Activated CD4-positive, CD25-positive, alpha-beta regulatory T cell treated with anti-CD3 and anti-CD28 coated beads, Interleukin-2, amount 50 U/mL, for 72 hours (primary cell): ENCODE results near the gene GRIN2B.

Experiments
- DNase-seq: peaks from one replicate; pipeline ENCODE4 v3.0.0; 2021

Gene GRIN2B

DNA sequence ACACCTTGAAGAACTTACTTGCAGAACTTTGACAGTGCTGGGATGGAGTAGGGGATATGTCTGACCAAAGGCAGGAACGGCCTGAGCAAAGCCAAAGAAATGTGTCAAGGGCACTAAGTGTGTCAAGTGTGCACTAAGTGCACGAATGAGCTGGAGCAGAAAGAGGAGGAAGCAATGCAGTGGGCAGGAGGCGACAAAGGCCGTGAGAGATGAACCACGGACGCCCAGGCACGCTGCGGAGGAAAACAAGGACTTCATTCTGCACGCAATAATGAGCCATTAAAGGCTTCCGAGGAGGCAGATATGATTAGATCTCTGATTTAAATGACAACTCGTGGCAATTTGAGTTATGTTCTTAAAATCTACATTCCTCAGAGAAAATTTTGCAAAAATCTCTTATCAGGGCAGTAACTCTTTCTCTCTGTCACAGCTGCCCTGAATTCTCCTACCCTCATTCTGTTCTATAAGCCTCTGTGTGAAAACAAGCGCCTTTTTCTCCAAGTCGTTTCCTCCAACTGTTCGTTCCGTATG is 25.3 kb downstream of the GRIN2B start:
- no peak for DNase-seq

GRCh38 chr12:13952096-13952495 is 29.3 kb downstream of the GRIN2B start:
- DNase-seq, result no peak

- DNase-seq, result no peak
Measured at GRCh38 chr12:13950502-13950901, 30.9 kb downstream of the GRIN2B start.

- DNase-seq, result no peak
Measured at GRCh38 chr12:13948621-13949020, 32.8 kb downstream of the GRIN2B start.

GRCh38 chr12:13947276-13947946 is 34.0 kb downstream of the GRIN2B start:
- no peak for DNase-seq

GRCh38 chr12:13945641-13946040 is 35.8 kb downstream of the GRIN2B start:
- DNase-seq, result no peak

DNA sequence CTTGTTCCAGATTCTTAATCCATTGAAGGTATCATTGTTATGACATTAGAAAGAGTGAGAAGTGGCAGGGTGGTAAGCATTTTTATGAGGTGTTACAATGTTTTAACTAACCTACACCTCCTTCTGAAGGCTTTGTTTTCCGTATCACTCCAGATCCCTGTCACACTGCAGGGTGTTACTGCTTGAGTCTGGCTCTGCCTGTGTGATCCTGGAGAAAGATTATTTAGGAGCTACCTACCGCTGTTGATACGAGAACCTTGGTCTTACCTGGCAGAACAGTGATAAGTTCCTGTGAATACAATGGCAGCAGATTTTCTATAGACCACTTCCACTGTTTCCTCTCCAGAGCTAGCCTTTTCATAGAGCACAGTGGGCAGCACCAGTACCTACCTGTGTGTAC is 36.2 kb downstream of the GRIN2B start:
- DNase-seq, result no peak

GRCh38 chr12:13942826-13943225 is 38.6 kb downstream of the GRIN2B start:
- no peak for DNase-seq

- DNase-seq, result no peak
Measured at GRCh38 chr12:13941258-13942249, 39.8 kb downstream of the GRIN2B start.

- no peak for DNase-seq
Measured at GRCh38 chr12:13940335-13940865, 41.0 kb downstream of the GRIN2B start.

GRCh38 chr12:13937735-13938134 is 43.7 kb downstream of the GRIN2B start:
- DNase-seq, result no peak

- DNase-seq, result no peak
Measured at GRCh38 chr12:13935169-13935568, 46.2 kb downstream of the GRIN2B start.
